ENCODE results near the gene KRTAP4-5. TPM values are rescaled to one million over a fixed set of nuclear protein-coding genes. Genes with fewer than 3 reads are reported as not detected.

The KRTAP4-5 gene
- total RNA-seq, 2 experiments from 2014 or later = not detected

DNA sequence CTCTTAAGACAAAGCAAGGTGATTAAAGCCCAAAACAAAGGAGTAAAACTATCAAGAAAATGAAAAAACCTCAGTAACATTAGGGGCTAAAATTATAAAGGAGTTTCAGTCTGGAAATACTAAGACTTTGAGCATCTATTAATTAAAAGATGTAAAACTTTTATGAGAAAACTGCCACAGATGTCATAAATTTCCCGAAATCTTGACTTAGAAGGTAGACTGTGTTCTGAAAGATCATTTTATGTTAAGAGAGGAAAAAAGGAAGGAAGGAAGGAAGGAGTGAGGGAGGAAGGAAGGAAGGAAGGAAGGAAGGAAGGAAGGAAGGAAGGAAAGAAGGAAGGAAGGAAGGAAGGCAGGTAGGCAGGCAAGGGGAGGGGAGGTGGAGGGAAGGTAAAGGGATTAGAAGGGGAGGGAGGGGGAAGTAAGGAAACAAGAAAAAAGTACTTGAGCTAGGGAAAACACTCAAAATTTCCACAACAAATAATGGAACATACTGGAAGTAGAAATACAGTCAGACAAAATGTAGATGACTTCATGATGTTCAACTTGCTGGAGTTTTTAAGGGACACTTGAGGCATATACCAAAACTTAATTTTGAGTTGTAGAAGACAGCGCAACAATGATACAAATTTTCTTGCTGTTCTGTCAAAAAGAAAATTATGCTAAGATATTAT lies 2.0 kb downstream of the KRTAP4-5 start:
- no peaks in the 10 kb centered on the region; the same call in 1 of the 2 replicates for H3K9me3 ChIP-seq (ENCODE audit: low read length)
- H4K20me1 ChIP-seq (ENCODE audit: insufficient read depth, low read length) = no peaks in the 10 kb centered on the region
- ChIA-PET CTCF (ENCODE audit: unreplicated experiment) (no interaction called here), POLR2A (interaction anchor here (0.7 kb wide), 1 partner anchor 394 kb away, joined by 3 read pairs; no protein-coding TSS in a partner anchor)
- BruUV-seq (replicated peaks) = no TSS peak
- no peak for DNase-seq (ENCODE audit: low spot score)
- H3K4me3 ChIP-seq (ENCODE audit: low read depth, low read length, poor library complexity, severe bottlenecking) = no peak overlapping the region
- no peak overlapping the region for H2AFZ ChIP-seq (ENCODE audit: low read length)
- no peaks in the 10 kb centered on the region for H3K36me3 ChIP-seq (ENCODE audit: insufficient read depth, low read length)
- H3K9me2 ChIP-seq (ENCODE audit: insufficient read depth, low read length) = no peaks in the 10 kb centered on the region
- no peak overlapping the region for H3K27ac ChIP-seq (ENCODE audit: low read depth, low read length, poor library complexity, severe bottlenecking)
- H3K4me1 ChIP-seq (ENCODE audit: insufficient read depth, low read length, poor library complexity, severe bottlenecking) = no peaks in the 10 kb centered on the region
- no peak overlapping the region for H3K4me2 ChIP-seq (ENCODE audit: low read length)
- TF ChIP-seq EZH2phosphoT487 (IDR thresholded peaks at IDR 0.05; ENCODE audit: borderline replicate concordance, low read depth, low read length) = no peak
- TF ChIP-seq, protein P1, sequence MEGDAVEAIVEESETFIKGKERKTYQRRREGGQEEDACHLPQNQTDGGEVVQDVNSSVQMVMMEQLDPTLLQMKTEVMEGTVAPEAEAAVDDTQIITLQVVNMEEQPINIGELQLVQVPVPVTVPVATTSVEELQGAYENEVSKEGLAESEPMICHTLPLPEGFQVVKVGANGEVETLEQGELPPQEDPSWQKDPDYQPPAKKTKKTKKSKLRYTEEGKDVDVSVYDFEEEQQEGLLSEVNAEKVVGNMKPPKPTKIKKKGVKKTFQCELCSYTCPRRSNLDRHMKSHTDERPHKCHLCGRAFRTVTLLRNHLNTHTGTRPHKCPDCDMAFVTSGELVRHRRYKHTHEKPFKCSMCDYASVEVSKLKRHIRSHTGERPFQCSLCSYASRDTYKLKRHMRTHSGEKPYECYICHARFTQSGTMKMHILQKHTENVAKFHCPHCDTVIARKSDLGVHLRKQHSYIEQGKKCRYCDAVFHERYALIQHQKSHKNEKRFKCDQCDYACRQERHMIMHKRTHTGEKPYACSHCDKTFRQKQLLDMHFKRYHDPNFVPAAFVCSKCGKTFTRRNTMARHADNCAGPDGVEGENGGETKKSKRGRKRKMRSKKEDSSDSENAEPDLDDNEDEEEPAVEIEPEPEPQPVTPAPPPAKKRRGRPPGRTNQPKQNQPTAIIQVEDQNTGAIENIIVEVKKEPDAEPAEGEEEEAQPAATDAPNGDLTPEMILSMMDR (conservative IDR thresholded peaks at IDR 0.05; ENCODE audit: low read length) = no peak
- H3K79me2 ChIP-seq (ENCODE audit: insufficient read depth, low read depth, low read length) = no peaks in the 10 kb centered on the region
- intact Hi-C loops (cut with micrococcal nuclease; ENCODE audit: unreplicated experiment) = no loop called here

DNA sequence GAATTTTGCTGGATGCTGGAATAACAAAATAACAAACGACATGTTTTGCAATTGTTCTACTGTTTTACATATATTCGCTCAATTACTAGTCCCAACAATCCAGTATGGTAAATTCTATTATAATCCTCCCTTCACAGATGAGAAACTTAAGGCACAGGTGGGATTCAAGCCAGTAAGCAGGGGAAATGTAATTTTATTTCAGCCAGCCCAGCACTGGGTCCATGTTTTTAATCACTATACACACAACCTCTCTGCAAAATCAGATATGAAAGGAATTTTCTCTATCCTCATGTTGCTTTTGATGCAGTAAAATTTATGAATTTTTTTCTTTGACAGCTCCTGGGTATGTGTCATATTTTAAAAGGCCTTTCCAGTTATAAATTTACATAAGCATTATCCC lies 4.4 kb downstream of the KRTAP4-5 start:
- TF ChIP-seq, protein P1 (conservative IDR thresholded peaks at IDR 0.05; ENCODE audit: low read length) = no peak
- no peak for TF ChIP-seq EZH2phosphoT487 (IDR thresholded peaks at IDR 0.05; ENCODE audit: borderline replicate concordance, low read depth, low read length)
- H3K27ac ChIP-seq (ENCODE audit: low read depth, low read length, poor library complexity, severe bottlenecking) = no peak overlapping the region
- H3K4me2 ChIP-seq (ENCODE audit: low read length) = no peak overlapping the region
- H2AFZ ChIP-seq (ENCODE audit: low read length) = no peak overlapping the region
- no TSS peak for BruUV-seq (replicated peaks)
- DNase-seq (ENCODE audit: low spot score) = no peak
- H3K9me2 ChIP-seq (ENCODE audit: insufficient read depth, low read length) = no peaks in the 10 kb centered on the region
- no peaks in the 10 kb centered on the region for H3K79me2 ChIP-seq (ENCODE audit: insufficient read depth, low read depth, low read length)
- no peak overlapping the region for H3K4me3 ChIP-seq (ENCODE audit: low read depth, low read length, poor library complexity, severe bottlenecking)
- intact Hi-C loops (cut with micrococcal nuclease; ENCODE audit: unreplicated experiment) = no loop called here
- no peaks in the 10 kb centered on the region for H3K36me3 ChIP-seq (ENCODE audit: insufficient read depth, low read length)
- H3K4me1 ChIP-seq (ENCODE audit: insufficient read depth, low read length, poor library complexity, severe bottlenecking) = no peaks in the 10 kb centered on the region
- CTCF ChIA-PET (ENCODE audit: unreplicated experiment) = no interaction called here
- H4K20me1 ChIP-seq (ENCODE audit: insufficient read depth, low read length) = no peaks in the 10 kb centered on the region
- POLR2A ChIA-PET = no interaction called here
- H3K9me3 ChIP-seq (ENCODE audit: low read length) = peaks cover 7% of the 10 kb centered on the region; the same call in 1 of the 2 replicates

DNA sequence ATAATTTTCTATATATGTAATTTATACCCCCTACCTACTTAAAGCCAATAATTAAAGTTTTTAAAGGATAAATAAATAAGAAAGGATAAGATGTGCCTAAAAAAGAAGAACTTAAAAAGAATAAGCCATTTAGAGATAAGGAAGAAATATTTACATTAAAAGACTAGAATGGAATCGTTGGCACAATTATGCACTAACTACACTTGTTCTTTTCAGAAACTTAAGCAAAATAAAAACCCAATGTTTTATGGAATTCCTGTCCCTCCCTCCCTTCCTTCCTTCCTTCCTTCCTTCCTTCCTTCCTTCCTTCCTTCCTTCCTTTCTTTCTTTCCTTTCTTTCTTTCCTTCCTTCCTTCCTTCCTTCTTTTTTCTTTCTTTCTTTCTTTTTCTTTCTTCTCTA lies 4.8 kb downstream of the KRTAP4-5 start:
- POLR2A ChIA-PET = no interaction called here
- no peaks in the 10 kb centered on the region for H3K79me2 ChIP-seq (ENCODE audit: insufficient read depth, low read depth, low read length)
- no peak overlapping the region for H3K27ac ChIP-seq (ENCODE audit: low read depth, low read length, poor library complexity, severe bottlenecking)
- peaks cover 7% of the 10 kb centered on the region; the same call in 1 of the 2 replicates for H3K9me3 ChIP-seq (ENCODE audit: low read length)
- H3K4me3 ChIP-seq (ENCODE audit: low read depth, low read length, poor library complexity, severe bottlenecking) = no peak overlapping the region
- TF ChIP-seq, protein P1 (conservative IDR thresholded peaks at IDR 0.05; ENCODE audit: low read length) = no peak
- no peak for TF ChIP-seq EZH2phosphoT487 (IDR thresholded peaks at IDR 0.05; ENCODE audit: borderline replicate concordance, low read depth, low read length)
- no peaks in the 10 kb centered on the region for H3K4me1 ChIP-seq (ENCODE audit: insufficient read depth, low read length, poor library complexity, severe bottlenecking)
- no peak overlapping the region for H2AFZ ChIP-seq (ENCODE audit: low read length)
- no peaks in the 10 kb centered on the region for H3K9me2 ChIP-seq (ENCODE audit: insufficient read depth, low read length)
- BruUV-seq (replicated peaks) = no TSS peak
- H4K20me1 ChIP-seq (ENCODE audit: insufficient read depth, low read length) = no peaks in the 10 kb centered on the region
- intact Hi-C loops (cut with micrococcal nuclease; ENCODE audit: unreplicated experiment) = no loop called here
- no peak for DNase-seq (ENCODE audit: low spot score)
- no peaks in the 10 kb centered on the region for H3K36me3 ChIP-seq (ENCODE audit: insufficient read depth, low read length)
- CTCF ChIA-PET (ENCODE audit: unreplicated experiment) = no interaction called here
- H3K4me2 ChIP-seq (ENCODE audit: low read length) = no peak overlapping the region

All from OCI-LY7 (cell line).